Left forelimb (tissue), 1 donor: ENCODE results near the gene DONSON.
A peak's percentile ranks its signal among the peaks of the same experiment; 100 is the strongest.

Experiments used
- DNase-seq: peaks from one replicate; pipeline ENCODE4 v3.0.0-alpha.2; 2018; ENCODE audit warnings: low spot score

DONSON gene

GRCh38 chr21:33541756-33542639 is 46.5 kb downstream of the DONSON start, which contains the start of gene GART:
GART (minus strand) TSS chr21:33542117; CDS start chr21:33539315, 2,802 bp downstream.
- DNase-seq, result peak; percentile 90

GRCh38 chr21:33541105-33541711 is 47.3 kb downstream of the DONSON start:
- DNase-seq, result no peak

- no peak for DNase-seq
Measured at GRCh38 chr21:33540711-33541104, 47.8 kb downstream of the DONSON start.

- no peak for DNase-seq
Measured at GRCh38 chr21:33539616-33540015, 48.9 kb downstream of the DONSON start.

GRCh38 chr21:33537212-33537611 is 51.3 kb downstream of the DONSON start:
- no peak for DNase-seq

DNA sequence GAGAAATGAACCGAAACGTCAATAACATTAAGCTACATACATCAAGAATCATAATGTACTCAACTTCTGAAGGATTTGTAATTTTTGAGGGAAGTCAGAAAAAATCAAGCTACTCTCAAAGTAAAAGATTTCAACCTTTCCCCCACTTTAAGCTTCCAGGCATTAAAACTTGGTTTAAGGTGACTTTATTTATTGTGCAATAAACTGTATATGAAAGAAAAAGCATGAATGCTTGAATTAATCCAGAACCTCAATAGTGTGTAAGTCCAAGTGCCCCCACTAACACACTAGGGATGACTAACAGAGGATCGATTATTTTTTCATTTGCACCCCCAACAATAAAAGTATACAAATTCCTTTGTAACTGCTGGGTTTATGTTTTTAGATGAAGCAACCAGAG is 57.5 kb downstream of the DONSON start:
- no peak for DNase-seq
